Activated naive CD4-positive, alpha-beta T cell treated with anti-CD3 and anti-CD28 coated beads, Interleukin-2, amount 50 U/mL, for 24 hours (primary cell): ENCODE measurements around the gene SOSTDC1.
"Not testable (repeated sequence)": the region's sequence is repeated elsewhere in the genome, so short reads cannot be mapped to it uniquely, and the experiment has no call there.

Source experiments
- H3K27ac Mint-ChIP-seq: one replicate; pipeline ENCODE4 v1.8.0; 2021; ENCODE audit warnings: mild to moderate bottlenecking, mixed read lengths
- H3K27me3 Mint-ChIP-seq: one replicate; pipeline ENCODE4 v1.8.0; 2021; ENCODE audit warnings: mixed read lengths
- H3K36me3 Mint-ChIP-seq: one replicate; pipeline ENCODE4 v1.8.0; 2021; ENCODE audit warnings: mixed read lengths
- H3K4me1 Mint-ChIP-seq: one replicate; pipeline ENCODE4 v1.8.0; 2021; ENCODE audit warnings: mixed read lengths
- H3K4me3 Mint-ChIP-seq: one replicate; pipeline ENCODE4 v1.8.0; 2021; ENCODE audit warnings: mild to moderate bottlenecking, mixed read lengths
- H3K9me3 Mint-ChIP-seq: one replicate; pipeline ENCODE4 v1.8.0; 2021; ENCODE audit warnings: mixed read lengths

Gene SOSTDC1

GRCh38 chr7:16465469-16466361, at the start of gene SOSTDC1:
TSS of gene SOSTDC1 (minus strand) at chr7:16465738. CDS start at chr7:16465668, 70 bp downstream.
- no peaks in the 10 kb centered on the region for H3K36me3 Mint-ChIP-seq
- H3K4me3 Mint-ChIP-seq, result no peak within 1 kb of the TSS
- no peak within 1 kb of the TSS for H3K27ac Mint-ChIP-seq
- H3K27me3 Mint-ChIP-seq, result peaks cover 2% of the 10 kb centered on the region
- H3K9me3 Mint-ChIP-seq, result no peaks in the 10 kb centered on the region
- no peaks in the 10 kb centered on the region for H3K4me1 Mint-ChIP-seq

DNA sequence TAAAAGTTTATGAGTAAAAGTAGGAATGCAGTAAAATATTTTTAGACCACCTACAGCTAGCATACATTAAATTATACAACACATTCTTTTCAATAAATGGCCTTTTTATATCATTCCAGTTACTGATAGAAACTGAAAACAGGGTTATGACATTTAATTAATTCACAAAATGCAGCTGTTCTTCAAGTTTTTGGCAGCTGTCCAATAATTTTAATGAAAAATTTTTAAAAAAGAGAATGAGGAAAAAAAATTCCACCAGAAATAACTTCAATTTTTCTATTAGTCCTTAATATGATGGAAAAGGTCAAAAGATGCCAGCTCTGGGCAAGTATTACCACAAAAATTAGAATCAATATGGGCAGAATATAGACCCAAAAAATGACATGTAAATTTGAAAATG, 49.2 kb upstream of the SOSTDC1 start:
- Mint-ChIP-seq H3K27me3 (peaks cover 6% of the 10 kb centered on the region), H3K9me3 (no peaks in the 10 kb centered on the region), H3K27ac (no peak overlapping the region), H3K4me1 (no peaks in the 10 kb centered on the region), H3K36me3 (no peaks in the 10 kb centered on the region), H3K4me3 (no peak overlapping the region)

DNA sequence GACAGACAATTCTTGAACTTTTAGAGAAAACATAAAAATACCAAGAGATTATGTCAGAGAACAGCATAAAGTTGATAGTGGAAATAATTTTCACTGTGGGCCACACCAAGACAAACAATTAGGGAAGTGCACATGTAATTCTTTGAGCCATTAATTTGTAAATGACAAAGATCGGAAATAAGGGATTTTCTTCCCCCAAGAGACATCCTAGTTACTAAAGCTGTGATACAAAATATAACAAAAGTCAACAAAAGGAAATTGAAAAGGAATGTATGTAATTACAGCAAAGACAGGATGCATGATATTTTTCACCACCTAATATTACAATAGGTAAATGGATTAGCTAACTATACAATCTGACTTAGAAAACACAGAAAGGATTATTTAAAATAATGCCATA, 48.7 kb upstream of the SOSTDC1 start:
- H3K36me3 Mint-ChIP-seq, result no peaks in the 10 kb centered on the region
- H3K4me1 Mint-ChIP-seq, result no peaks in the 10 kb centered on the region
- H3K4me3 Mint-ChIP-seq, result no peak overlapping the region
- H3K27ac Mint-ChIP-seq, result no peak overlapping the region
- peaks cover 6% of the 10 kb centered on the region for H3K27me3 Mint-ChIP-seq
- H3K9me3 Mint-ChIP-seq, result no peaks in the 10 kb centered on the region

GRCh38 chr7:16512097-16512496, 46.6 kb upstream of the SOSTDC1 start:
- no peaks in the 10 kb centered on the region for H3K36me3 Mint-ChIP-seq
- H3K9me3 Mint-ChIP-seq, result peaks cover 4% of the 10 kb centered on the region
- no peak overlapping the region for H3K27ac Mint-ChIP-seq
- H3K4me1 Mint-ChIP-seq, result no peaks in the 10 kb centered on the region
- H3K27me3 Mint-ChIP-seq, result no peaks in the 10 kb centered on the region
- H3K4me3 Mint-ChIP-seq, result no peak overlapping the region

DNA sequence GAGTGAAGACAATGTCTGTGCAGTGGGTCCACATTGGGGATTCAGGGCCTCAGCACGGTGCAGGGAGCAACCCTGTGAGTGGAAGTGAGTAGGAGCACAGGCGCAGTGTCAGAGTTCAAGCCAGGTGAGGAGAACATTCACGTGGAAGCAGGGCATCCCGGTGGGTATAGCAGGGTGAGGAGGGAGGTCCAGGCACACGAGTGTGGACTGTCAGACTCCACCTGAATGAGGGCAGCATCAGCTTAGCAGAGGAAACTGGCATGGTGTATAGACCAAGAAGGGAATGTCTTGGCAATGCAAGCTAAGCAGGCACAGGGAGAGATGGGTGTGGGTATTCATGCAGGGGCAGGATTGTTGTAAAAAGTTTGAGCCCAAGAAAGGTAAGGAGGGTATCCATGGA, 45.8 kb upstream of the SOSTDC1 start:
- Mint-ChIP-seq H3K27me3 (no peaks in the 10 kb centered on the region), H3K36me3 (no peaks in the 10 kb centered on the region), H3K27ac (no peak overlapping the region), H3K4me3 (no peak overlapping the region), H3K4me1 (no peaks in the 10 kb centered on the region), H3K9me3 (peaks cover 4% of the 10 kb centered on the region)

DNA sequence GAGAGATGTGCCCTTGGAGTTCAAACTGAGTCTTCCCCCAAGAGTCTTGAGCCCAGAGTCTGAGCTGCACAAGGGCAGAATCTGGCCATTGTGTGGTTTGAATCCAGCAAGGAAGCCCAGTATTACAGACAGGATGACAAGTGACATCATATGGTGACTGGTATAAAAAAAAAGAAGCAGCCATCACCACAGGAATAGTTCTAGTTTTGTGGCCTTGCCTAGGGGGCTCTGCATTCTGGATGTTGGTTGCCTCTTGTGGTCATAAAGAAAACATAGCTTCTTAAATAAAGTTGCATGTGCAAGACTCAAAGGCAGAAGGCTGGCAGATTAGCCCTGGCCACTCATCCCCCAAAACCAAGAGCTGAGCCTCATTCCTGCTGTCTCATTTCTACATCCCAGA, 44.3 kb upstream of the SOSTDC1 start:
- Mint-ChIP-seq H3K4me1 (no peaks in the 10 kb centered on the region), H3K4me3 (no peak overlapping the region), H3K36me3 (no peaks in the 10 kb centered on the region), H3K27me3 (no peaks in the 10 kb centered on the region), H3K9me3 (peaks cover 4% of the 10 kb centered on the region), H3K27ac (no peak overlapping the region)

DNA sequence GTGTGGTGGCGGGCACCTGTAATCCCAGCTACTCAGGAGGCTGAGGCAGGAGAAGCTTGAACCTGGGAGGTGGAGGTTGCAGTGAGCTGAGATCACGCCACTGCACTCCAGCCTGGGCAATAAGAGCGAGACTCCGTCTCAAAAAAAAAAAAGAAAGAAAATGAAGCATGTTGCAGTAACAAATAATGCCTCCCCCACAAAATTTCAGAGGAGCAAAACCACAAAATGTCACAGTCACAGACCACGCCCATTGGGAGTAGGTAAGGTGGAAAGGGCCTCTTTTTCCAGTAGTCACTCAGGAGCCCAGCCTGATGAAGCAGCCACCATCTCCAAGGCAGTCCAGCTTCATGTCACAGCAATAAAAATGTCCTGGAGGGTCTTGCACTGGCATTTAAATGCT, 40.9 kb upstream of the SOSTDC1 start:
- not testable (repeated sequence) for H3K9me3 Mint-ChIP-seq, H3K36me3 Mint-ChIP-seq, H3K27me3 Mint-ChIP-seq, H3K4me3 Mint-ChIP-seq, H3K4me1 Mint-ChIP-seq, H3K27ac Mint-ChIP-seq

GRCh38 chr7:16504019-16504418, 38.5 kb upstream of the SOSTDC1 start:
- H3K9me3 Mint-ChIP-seq, result peaks cover 4% of the 10 kb centered on the region
- H3K27me3 Mint-ChIP-seq, result no peaks in the 10 kb centered on the region
- H3K27ac Mint-ChIP-seq, result no peak overlapping the region
- H3K4me3 Mint-ChIP-seq, result no peak overlapping the region
- no peaks in the 10 kb centered on the region for H3K4me1 Mint-ChIP-seq
- H3K36me3 Mint-ChIP-seq, result no peaks in the 10 kb centered on the region

DNA sequence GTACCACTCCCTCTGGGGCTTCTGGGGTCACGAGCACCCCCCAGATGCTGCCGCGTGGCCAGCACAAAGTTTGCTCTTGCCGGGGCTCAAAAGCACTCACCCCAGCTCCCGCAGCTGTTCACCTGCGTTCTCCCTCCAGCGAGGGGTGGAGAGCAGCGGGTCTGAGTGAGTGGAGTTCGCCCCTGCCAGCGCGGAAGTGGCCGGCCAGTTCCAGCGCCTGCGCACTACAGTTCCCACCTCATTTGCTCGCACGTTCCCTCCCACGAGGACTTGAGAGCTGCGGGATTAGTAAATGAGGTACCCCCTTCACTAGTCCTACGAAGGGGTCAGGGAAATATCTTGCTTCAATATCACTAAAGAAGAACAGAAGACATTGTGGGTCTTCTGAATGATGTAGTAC, 36.8 kb upstream of the SOSTDC1 start:
- Mint-ChIP-seq H3K4me1 (no peaks in the 10 kb centered on the region), H3K36me3 (no peaks in the 10 kb centered on the region), H3K27ac (no peak overlapping the region), H3K27me3 (no peaks in the 10 kb centered on the region), H3K9me3 (no peaks in the 10 kb centered on the region), H3K4me3 (no peak overlapping the region)

- Mint-ChIP-seq H3K27ac (no peak overlapping the region), H3K36me3 (no peaks in the 10 kb centered on the region), H3K27me3 (peaks cover 2% of the 10 kb centered on the region), H3K9me3 (no peaks in the 10 kb centered on the region), H3K4me3 (no peak overlapping the region), H3K4me1 (no peaks in the 10 kb centered on the region)
Measured at GRCh38 chr7:16498122-16498521, 32.6 kb upstream of the SOSTDC1 start.

DNA sequence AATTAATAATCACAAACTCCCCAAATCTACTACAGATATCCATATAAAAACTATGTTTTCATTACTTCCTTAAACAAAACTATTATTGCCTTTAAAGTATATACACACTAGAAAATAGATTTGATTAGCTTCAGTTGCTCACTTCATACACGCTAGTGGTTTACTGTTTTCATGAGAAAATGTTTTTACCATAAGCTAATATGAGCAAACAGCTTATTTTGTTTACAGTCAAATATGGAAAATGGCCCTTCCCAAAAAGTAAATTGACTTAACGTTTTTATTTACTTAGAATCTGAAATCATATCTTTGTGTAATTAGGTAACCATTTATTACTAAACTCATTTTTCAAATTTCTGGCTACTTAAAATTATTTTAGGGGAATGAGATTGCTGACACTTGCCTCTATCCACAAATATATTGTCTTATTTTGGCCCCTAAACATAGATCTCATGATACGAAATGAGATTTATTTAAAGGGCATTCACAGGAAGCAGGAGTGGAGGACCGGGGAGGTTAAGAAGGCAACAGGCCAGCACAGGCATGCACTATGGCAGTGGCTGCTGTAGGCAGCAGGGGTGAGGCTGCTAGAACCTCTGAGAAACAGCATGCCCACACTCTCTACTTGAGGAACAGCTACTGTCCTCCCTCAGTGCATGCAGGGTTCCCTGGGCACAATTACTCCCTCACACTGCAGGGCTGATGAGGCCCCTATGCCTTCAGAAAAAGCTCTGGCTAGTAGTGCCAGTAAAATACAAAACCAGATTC, 29.6 kb upstream of the SOSTDC1 start:
- no peaks in the 10 kb centered on the region for H3K4me1 Mint-ChIP-seq
- peaks cover 2% of the 10 kb centered on the region for H3K27me3 Mint-ChIP-seq

DNA sequence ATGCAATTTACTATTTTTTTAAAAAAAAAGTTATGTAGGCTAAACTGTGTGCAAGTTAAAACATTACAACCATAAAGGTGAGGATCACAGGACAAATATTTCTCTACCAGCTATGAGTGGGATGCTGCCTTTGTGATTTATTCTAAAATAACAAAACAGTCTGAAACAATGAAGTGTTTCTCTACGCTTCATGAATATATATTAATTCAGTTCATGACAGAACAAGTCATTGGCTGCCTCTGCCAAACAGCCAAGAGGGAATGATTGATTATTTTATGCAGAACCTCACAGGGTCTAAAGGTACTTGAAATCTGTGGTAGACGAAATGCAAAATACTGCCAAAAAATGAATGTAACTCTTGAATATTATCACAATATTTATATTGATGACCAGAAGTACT, 29.0 kb upstream of the SOSTDC1 start:
- Mint-ChIP-seq H3K36me3 (no peaks in the 10 kb centered on the region), H3K9me3 (no peaks in the 10 kb centered on the region), H3K4me3 (no peak overlapping the region), H3K4me1 (no peaks in the 10 kb centered on the region), H3K27me3 (peaks cover 2% of the 10 kb centered on the region), H3K27ac (no peak overlapping the region)

More for the DNA sequence above, 29.6 kb upstream of the SOSTDC1 start:
- no peaks in the 10 kb centered on the region for H3K36me3 Mint-ChIP-seq
- H3K27ac Mint-ChIP-seq, result no peak overlapping the region
- no peaks in the 10 kb centered on the region for H3K9me3 Mint-ChIP-seq
- H3K4me3 Mint-ChIP-seq, result no peak overlapping the region

DNA sequence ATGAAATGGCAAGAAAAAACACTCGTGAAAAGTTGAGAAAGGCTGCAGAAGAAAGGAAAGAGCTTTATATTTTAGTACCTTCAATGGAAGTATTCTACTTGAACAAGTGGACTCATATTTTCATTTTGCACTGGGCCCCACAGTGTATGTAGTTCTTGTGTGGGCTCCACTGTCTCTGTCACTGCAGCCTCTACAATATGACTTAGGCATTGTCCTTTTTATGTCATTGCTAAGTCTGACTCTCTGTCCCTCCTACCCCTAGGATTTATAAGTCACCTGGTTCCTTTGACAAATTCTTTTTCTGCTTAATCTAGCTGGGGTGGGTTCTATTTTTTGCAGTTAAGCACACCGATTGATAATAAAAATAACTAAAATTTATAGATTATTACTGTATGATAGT, 27.7 kb upstream of the SOSTDC1 start:
- no peak overlapping the region for H3K4me3 Mint-ChIP-seq
- H3K36me3 Mint-ChIP-seq, result no peaks in the 10 kb centered on the region
- no peaks in the 10 kb centered on the region for H3K9me3 Mint-ChIP-seq
- H3K4me1 Mint-ChIP-seq, result no peaks in the 10 kb centered on the region
- H3K27ac Mint-ChIP-seq, result no peak overlapping the region
- peaks cover 2% of the 10 kb centered on the region for H3K27me3 Mint-ChIP-seq

GRCh38 chr7:16492513-16493062, 27.1 kb upstream of the SOSTDC1 start:
- H3K36me3 Mint-ChIP-seq, result no peaks in the 10 kb centered on the region
- no peaks in the 10 kb centered on the region for H3K9me3 Mint-ChIP-seq
- no peaks in the 10 kb centered on the region for H3K4me1 Mint-ChIP-seq
- H3K27ac Mint-ChIP-seq, result no peak overlapping the region
- H3K4me3 Mint-ChIP-seq, result no peak overlapping the region
- H3K27me3 Mint-ChIP-seq, result peaks cover 2% of the 10 kb centered on the region

GRCh38 chr7:16491148-16491547, 25.6 kb upstream of the SOSTDC1 start:
- H3K4me1 Mint-ChIP-seq, result no peaks in the 10 kb centered on the region
- peaks cover 1% of the 10 kb centered on the region for H3K27me3 Mint-ChIP-seq
- H3K9me3 Mint-ChIP-seq, result no peaks in the 10 kb centered on the region
- no peak overlapping the region for H3K4me3 Mint-ChIP-seq
- H3K27ac Mint-ChIP-seq, result no peak overlapping the region
- peaks cover 1% of the 10 kb centered on the region for H3K36me3 Mint-ChIP-seq
